ENCODE measurements around the gene G2E3.

- TF ChIP-seq, protein P1, sequence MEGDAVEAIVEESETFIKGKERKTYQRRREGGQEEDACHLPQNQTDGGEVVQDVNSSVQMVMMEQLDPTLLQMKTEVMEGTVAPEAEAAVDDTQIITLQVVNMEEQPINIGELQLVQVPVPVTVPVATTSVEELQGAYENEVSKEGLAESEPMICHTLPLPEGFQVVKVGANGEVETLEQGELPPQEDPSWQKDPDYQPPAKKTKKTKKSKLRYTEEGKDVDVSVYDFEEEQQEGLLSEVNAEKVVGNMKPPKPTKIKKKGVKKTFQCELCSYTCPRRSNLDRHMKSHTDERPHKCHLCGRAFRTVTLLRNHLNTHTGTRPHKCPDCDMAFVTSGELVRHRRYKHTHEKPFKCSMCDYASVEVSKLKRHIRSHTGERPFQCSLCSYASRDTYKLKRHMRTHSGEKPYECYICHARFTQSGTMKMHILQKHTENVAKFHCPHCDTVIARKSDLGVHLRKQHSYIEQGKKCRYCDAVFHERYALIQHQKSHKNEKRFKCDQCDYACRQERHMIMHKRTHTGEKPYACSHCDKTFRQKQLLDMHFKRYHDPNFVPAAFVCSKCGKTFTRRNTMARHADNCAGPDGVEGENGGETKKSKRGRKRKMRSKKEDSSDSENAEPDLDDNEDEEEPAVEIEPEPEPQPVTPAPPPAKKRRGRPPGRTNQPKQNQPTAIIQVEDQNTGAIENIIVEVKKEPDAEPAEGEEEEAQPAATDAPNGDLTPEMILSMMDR (IDR thresholded peaks at IDR 0.05), result no peak
- TF ChIP-seq POLR2A (IDR thresholded peaks at IDR 0.05), result no peak
Measured at GRCh38 chr14:30528119-30528518, 30.8 kb upstream of the G2E3 start.
